ENCODE measurements around the gene HES2.
A peak's percentile ranks its signal among the peaks of the same experiment; 100 is the strongest.
"Not testable (repeated sequence)": the region's sequence is repeated elsewhere in the genome, so short reads cannot be mapped to it uniquely, and the experiment has no call there.

Gene HES2

GRCh38 chr1:6396998-6397397, 22.7 kb downstream of the HES2 start:
- no peak for ATAC-seq
- TF ChIP-seq ISL1 (CRISPR knock-in tag; IDR thresholded peaks at IDR 0.05): no peak

- ATAC-seq: not testable (repeated sequence)
Observed at GRCh38 chr1:6395781-6396244, 23.9 kb downstream of the HES2 start.

- ATAC-seq: not testable (repeated sequence)
Observed at GRCh38 chr1:6395130-6395529, 24.6 kb downstream of the HES2 start.

- ATAC-seq: peak; percentile 94
- TF ChIP-seq ZFP3 (CRISPR knock-in tag; IDR thresholded peaks at IDR 0.05): no peak
- TF ChIP-seq PPARA (CRISPR knock-in tag; IDR thresholded peaks at IDR 0.05; ENCODE audit: borderline replicate concordance): no peak
- TF ChIP-seq TOX (CRISPR knock-in tag; IDR thresholded peaks at IDR 0.05; ENCODE audit: borderline replicate concordance): no peak
- TF ChIP-seq CSRNP3 (CRISPR knock-in tag; IDR thresholded peaks at IDR 0.05): no peak
- no peak for TF ChIP-seq ZC3H10 (CRISPR knock-in tag; IDR thresholded peaks at IDR 0.05)
- TF ChIP-seq PATZ1 (CRISPR knock-in tag; IDR thresholded peaks at IDR 0.05; ENCODE audit: borderline replicate concordance): no peak
- no peak for TF ChIP-seq SNAI2 (CRISPR knock-in tag; IDR thresholded peaks at IDR 0.05)
- no peak for TF ChIP-seq CSDC2 (CRISPR knock-in tag; IDR thresholded peaks at IDR 0.05)
- TF ChIP-seq CREB5 (CRISPR knock-in tag; IDR thresholded peaks at IDR 0.05; ENCODE audit: low read depth): no peak
- TF ChIP-seq BACH2 (CRISPR knock-in tag; IDR thresholded peaks at IDR 0.05; ENCODE audit: borderline replicate concordance): no peak
- TF ChIP-seq ARNTL (CRISPR knock-in tag; IDR thresholded peaks at IDR 0.05; ENCODE audit: borderline replicate concordance, low read depth): no peak
- TF ChIP-seq ZNF70 (CRISPR knock-in tag; IDR thresholded peaks at IDR 0.05): no peak
- TF ChIP-seq ISL1 (CRISPR knock-in tag; IDR thresholded peaks at IDR 0.05): no peak
- TF ChIP-seq ESRRG (CRISPR knock-in tag; IDR thresholded peaks at IDR 0.05): no peak
- TF ChIP-seq ZFP30 (CRISPR knock-in tag; IDR thresholded peaks at IDR 0.05): no peak
- TF ChIP-seq TCF4 (CRISPR knock-in tag; IDR thresholded peaks at IDR 0.05; ENCODE audit: borderline replicate concordance): no peak
- no peak for TF ChIP-seq OSR1 (CRISPR knock-in tag; IDR thresholded peaks at IDR 0.05)
- TF ChIP-seq ZNF565 (CRISPR knock-in tag; conservative IDR thresholded peaks at IDR 0.05; ENCODE audit: low read depth): no peak
- TF ChIP-seq ZNF8 (CRISPR knock-in tag; IDR thresholded peaks at IDR 0.05): no peak
- no peak for TF ChIP-seq GLIS3 (CRISPR knock-in tag; IDR thresholded peaks at IDR 0.05)
Observed at GRCh38 chr1:6393400-6394187, 26.1 kb downstream of the HES2 start, which contains the start of gene ACOT7. Gene ACOT7 (minus strand): TSS chr1:6393767. CDS start chr1:6393399, 368 bp downstream.

GRCh38 chr1:6392809-6393399, 26.8 kb downstream of the HES2 start:
- peak; percentile 16 for ATAC-seq
- no peak for TF ChIP-seq ESRRG (CRISPR knock-in tag; IDR thresholded peaks at IDR 0.05)
- no peak for TF ChIP-seq CSDC2 (CRISPR knock-in tag; IDR thresholded peaks at IDR 0.05)
- no peak for TF ChIP-seq ZFP3 (CRISPR knock-in tag; IDR thresholded peaks at IDR 0.05)
- TF ChIP-seq TCF4 (CRISPR knock-in tag; IDR thresholded peaks at IDR 0.05; ENCODE audit: borderline replicate concordance): no peak
- TF ChIP-seq GLIS3 (CRISPR knock-in tag; IDR thresholded peaks at IDR 0.05): no peak
- TF ChIP-seq SNAI2 (CRISPR knock-in tag; IDR thresholded peaks at IDR 0.05): no peak
- TF ChIP-seq POU6F1 (CRISPR knock-in tag; IDR thresholded peaks at IDR 0.05; ENCODE audit: borderline replicate concordance, low read depth): no peak
- no peak for TF ChIP-seq CREB5 (CRISPR knock-in tag; IDR thresholded peaks at IDR 0.05; ENCODE audit: low read depth)
- no peak for TF ChIP-seq ARNTL (CRISPR knock-in tag; IDR thresholded peaks at IDR 0.05; ENCODE audit: borderline replicate concordance, low read depth)
- no peak for TF ChIP-seq BACH2 (CRISPR knock-in tag; IDR thresholded peaks at IDR 0.05; ENCODE audit: borderline replicate concordance)
- no peak for TF ChIP-seq TSHZ2 (CRISPR knock-in tag; IDR thresholded peaks at IDR 0.05)
- no peak for TF ChIP-seq ZC3H10 (CRISPR knock-in tag; IDR thresholded peaks at IDR 0.05)
- TF ChIP-seq ZNF565 (CRISPR knock-in tag; conservative IDR thresholded peaks at IDR 0.05; ENCODE audit: low read depth): no peak
- no peak for TF ChIP-seq RARB (CRISPR knock-in tag; IDR thresholded peaks at IDR 0.05)

Data from SK-N-SH treated with all-trans-retinoic acid at 6 μM for 48 hours (cell line).